Glomerular visceral epithelial cell (primary cell): ENCODE results near the gene PELI1.

Source experiments
- DNase-seq: peaks from one replicate; pipeline ENCODE4 v3.0.0-alpha.2; 2016; ENCODE audit errors: extremely low spot score

PELI1 gene

GRCh38 chr2:64153811-64154210 is 9.6 kb upstream of the PELI1 start:
- no peak for DNase-seq

- DNase-seq = no peak
These were observed 7.3 kb upstream of the PELI1 start for GRCh38 chr2:64151476-64151875.

- DNase-seq = no peak
These were observed 1.5 kb upstream of the PELI1 start for GRCh38 chr2:64145714-64146113.

- DNase-seq = no peak
These were observed 899 bp upstream of the PELI1 start for GRCh38 chr2:64145119-64145518.

GRCh38 chr2:64143169-64144056 is 807 bp downstream of the PELI1 start:
- peak; percentile 34 for DNase-seq

GRCh38 chr2:64142741-64143168 is 1.5 kb downstream of the PELI1 start:
- no peak for DNase-seq

GRCh38 chr2:64141674-64142405 is 2.4 kb downstream of the PELI1 start:
- DNase-seq = no peak

- DNase-seq = no peak
These were observed 3.5 kb downstream of the PELI1 start for GRCh38 chr2:64140665-64141200.

- DNase-seq = no peak
These were observed 4.3 kb downstream of the PELI1 start for GRCh38 chr2:64139956-64140355.

- no peak for DNase-seq
These were observed 6.2 kb downstream of the PELI1 start for GRCh38 chr2:64137996-64138395.

- no peak for DNase-seq
These were observed 6.7 kb downstream of the PELI1 start for GRCh38 chr2:64137567-64137966.

- DNase-seq = no peak
These were observed 8.8 kb downstream of the PELI1 start for GRCh38 chr2:64135421-64135820.

- no peak for DNase-seq
These were observed 9.4 kb downstream of the PELI1 start for GRCh38 chr2:64134813-64135212.

GRCh38 chr2:64133828-64134227 is 10.4 kb downstream of the PELI1 start:
- DNase-seq = no peak

- DNase-seq = no peak
These were observed 10.9 kb downstream of the PELI1 start for GRCh38 chr2:64133354-64133753.

- no peak for DNase-seq
These were observed 13.9 kb downstream of the PELI1 start for GRCh38 chr2:64130333-64130732.

GRCh38 chr2:64128943-64129391 is 15.3 kb downstream of the PELI1 start:
- DNase-seq = no peak

GRCh38 chr2:64128406-64128805 is 15.8 kb downstream of the PELI1 start:
- no peak for DNase-seq

- no peak for DNase-seq
These were observed 17.1 kb downstream of the PELI1 start for GRCh38 chr2:64127119-64127518.

- DNase-seq = no peak
These were observed 17.6 kb downstream of the PELI1 start for GRCh38 chr2:64126601-64127000.

GRCh38 chr2:64124571-64124970 is 19.6 kb downstream of the PELI1 start:
- no peak for DNase-seq

- no peak for DNase-seq
These were observed 20.1 kb downstream of the PELI1 start for GRCh38 chr2:64124168-64124567.

GRCh38 chr2:64123740-64124139 is 20.5 kb downstream of the PELI1 start:
- DNase-seq = no peak
